A673 (cell line): ENCODE measurements around the gene TMEM178B.

Experiments
- CTCF ChIP-seq: fragments of 300-800, 200-600 bp; sonication (generic); conservative IDR thresholded peaks from 2 replicates; pipeline ENCODE4 v1.5.1; 2017; ENCODE audit warnings: low read depth, mild to moderate bottlenecking, antibody characterized with exemption, low read length, moderate library complexity, mixed read lengths
- EZH2 ChIP-seq: fragments of 200-600 bp; sonication (generic); IDR thresholded peaks from 2 replicates; pipeline ENCODE4 v1.6.1; 2017; ENCODE audit warnings: borderline replicate concordance, low read depth, mild to moderate bottlenecking, mixed read lengths, antibody characterized with exemption, low read length; ENCODE audit not compliant: poor library complexity, severe bottlenecking

- no peak for TF ChIP-seq EZH2
- TF ChIP-seq CTCF = no peak
These were observed 119.2 kb downstream of the TMEM178B start for GRCh38 chr7:141193066-141193465.
